ENCODE measurements around the gene PMPCB.

GRCh38 chr7:103346396-103346795 lies 49.2 kb downstream of the PMPCB start:
- TF ChIP-seq CTCF (conservative IDR thresholded peaks at IDR 0.05; ENCODE audit: low read depth, low read length) = no peak
- TF ChIP-seq EZH2 (IDR thresholded peaks at IDR 0.05; ENCODE audit: borderline replicate concordance, low read depth, low read length, poor library complexity, severe bottlenecking) = no peak

Data from A673 (cell line).